Measurements from ENCODE around the gene IQSEC2. TPM values are rescaled to one million over a fixed set of nuclear protein-coding genes. Genes with fewer than 3 reads are reported as not detected.

The IQSEC2 gene
- 18.2 TPM for total RNA-seq

DNA sequence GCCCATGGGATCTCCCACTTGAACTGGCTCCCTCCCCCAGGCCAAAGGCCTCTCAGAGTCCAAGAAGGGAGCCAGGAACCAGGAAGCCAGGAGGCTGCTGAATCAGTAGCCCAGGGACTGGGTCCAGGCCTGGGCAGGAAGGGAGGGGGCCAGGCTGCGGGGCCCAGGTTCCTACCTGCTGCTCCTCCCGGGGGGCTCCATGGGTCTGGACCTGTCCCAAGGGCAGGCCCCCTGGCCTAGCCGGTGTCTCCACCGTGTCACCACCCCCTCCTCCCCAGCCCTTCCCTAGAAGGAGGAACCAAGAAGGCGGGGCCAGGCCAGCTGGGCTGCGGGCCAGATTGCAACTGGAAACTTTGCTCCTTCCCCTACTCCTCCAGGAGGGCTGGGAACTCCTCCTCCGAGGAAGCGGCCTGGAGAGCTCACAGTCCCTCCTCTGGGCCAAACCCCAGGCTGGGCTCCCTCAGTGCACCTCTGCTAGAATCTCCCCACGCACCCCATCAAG is at the start of gene IQSEC2:
Gene IQSEC2 (minus strand): TSS at position 264 of the 502 bp plus-strand sequence.

DNA sequence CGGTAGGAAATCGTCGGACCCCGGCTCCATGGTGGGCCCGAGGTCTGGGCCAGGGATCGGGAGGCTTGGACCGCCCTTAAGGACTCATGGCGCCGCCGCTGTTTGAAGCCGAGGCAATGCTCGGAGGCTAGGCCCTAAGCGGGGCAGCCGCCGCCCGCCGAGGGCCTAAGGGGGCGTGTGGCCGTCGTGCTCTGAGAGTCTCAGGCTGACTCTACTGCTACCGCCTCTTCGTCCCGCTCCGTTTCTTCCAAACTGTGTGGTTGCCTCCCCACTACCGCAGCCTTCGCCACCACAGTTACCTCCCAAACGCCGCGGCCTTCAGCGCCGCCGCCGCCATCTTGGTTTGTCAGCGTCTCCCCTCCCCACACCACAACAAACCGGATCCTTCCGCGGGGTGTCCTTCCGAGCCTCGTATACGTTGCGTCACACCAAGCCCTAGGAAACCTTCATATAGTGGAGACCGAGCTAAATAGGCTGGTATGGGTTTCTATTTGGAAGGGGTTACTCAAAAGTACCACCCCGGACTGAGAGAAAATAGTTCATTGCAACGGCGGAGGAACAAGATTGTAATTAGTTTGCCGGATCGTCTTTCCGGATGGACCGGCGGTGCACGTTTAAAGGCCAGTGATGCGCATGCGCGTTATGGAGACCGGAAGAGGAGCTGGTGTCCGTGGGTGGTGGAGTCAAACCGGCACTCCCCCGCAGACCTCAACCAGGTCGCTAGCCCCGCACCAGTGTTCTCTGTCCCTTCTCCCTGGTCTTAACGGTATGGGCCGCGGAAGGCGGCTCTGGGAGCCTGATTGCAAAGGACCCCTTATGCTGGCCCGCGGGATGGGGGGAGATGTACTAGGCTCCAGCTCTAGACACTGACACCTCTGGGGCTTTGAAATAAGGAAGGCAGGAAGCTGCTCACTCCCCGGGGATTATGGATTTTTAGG is 56.3 kb downstream of the IQSEC2 start, which contains the start of gene KDM5C:
Gene KDM5C (minus strand): TSS at position 348 of the 938 bp plus-strand sequence. CDS start 318 bp downstream, at position 30.

Small RNAs within 50 kb of the gene (small RNA-seq; reads per million reads assigned to genes)
- not detected for gene RF00019 (ENCODE audit: low replicate concordance)

Other genes with a start within 250 kb of the IQSEC2 start
- gene GPR173, start 232.8 kb downstream of the IQSEC2 start, total RNA-seq, result 36.0 TPM
- 12.5 TPM for gene TSPYL2, start 199.2 kb downstream of the IQSEC2 start, total RNA-seq
- gene KANTR, start 187.4 kb downstream of the IQSEC2 start, total RNA-seq, result 91.4 TPM
- gene KDM5C, start 56.4 kb downstream of the IQSEC2 start, total RNA-seq, result 137 TPM
- gene SMC1A, start 141.1 kb upstream of the IQSEC2 start, total RNA-seq, result 39.4 TPM
- gene RIBC1, start 141.3 kb upstream of the IQSEC2 start, total RNA-seq, result 0.63 TPM
- 21.3 TPM for gene HSD17B10, start 152.8 kb upstream of the IQSEC2 start, total RNA-seq